K562 (cell line): ENCODE measurements around the gene PRKD2. TPM values are rescaled to one million over a fixed set of nuclear protein-coding genes. Genes with fewer than 3 reads are reported as not detected.
A peak's percentile ranks its signal among the peaks of the same experiment; 100 is the strongest.

Source experiments
- ATAC-seq: fragments of 200-7000 bp; cut with Tn5 transposase; 3 replicates; pipeline ENCODE4 v1.9.1; 2020; ENCODE audit warnings: moderate library complexity
- BruUV-seq: library from RNA; stranded (reverse); fragments of 400-500 nt; replicated peaks from 2 replicates; lab custom pipeline; 2021; lab: Mats Ljungman, UMichigan
- CTCF ChIA-PET: fragments of 300-600 bp; formaldehyde crosslinking; extraction: SDS; loops from one replicate; lab custom pipeline; 2021; ENCODE audit warnings: low intra/inter-chr PET ratio; lab: Yijun Ruan, JAX
- POLR2A ChIA-PET: fragments of 300-600, 350-650 bp; sonication (Branson Sonifier 250); formaldehyde crosslinking; extraction: SDS; loops from one replicate; lab custom pipeline; 2021; ENCODE audit warnings: antibody characterized with exemption, inconsistent platforms; lab: Yijun Ruan, JAX
- DNase-seq, 4 experiments: peaks; one replicate each; pipeline versions ENCODE4 v3.0.0 to v3.0.0-alpha.2; 2011 to 2018; ENCODE audit warnings: low spot score in 3 of 4, mixed read lengths in 3 of 4; ENCODE audit errors: extremely low read depth in 1 of 4
- FAIRE-seq: peaks from 2 replicates; lab custom pipeline; 2011; peaks lifted over from hg19 to GRCh38; lab: Jason Lieb, UNC
- H2AFZ ChIP-seq: 2 replicates; pipeline ENCODE4 v1.6.0; 2011; ENCODE audit warnings: low read depth, low read length, control low read depth, inconsistent platforms
- H3K27ac ChIP-seq: fragments of 200-600 bp; 3 replicates; pipeline ENCODE4 v1.8.0; 2011; ENCODE audit warnings: low read depth, mild to moderate bottlenecking, control low read depth, inconsistent platforms, low read length, moderate library complexity, mixed read lengths; ENCODE audit errors: extremely low read depth
- H3K27me3 ChIP-seq, 2 experiments: fragments of 300-600 bp in 1 of 2; 2 replicates in 1 of 2; 3 replicates in 1 of 2; pipeline versions ENCODE4 v1.6.0 to v1.8.0; 2011; ENCODE audit warnings: inconsistent platforms in 2 of 2, low read length in 2 of 2, mild to moderate bottlenecking in 1 of 2, mixed read lengths in 1 of 2, moderate library complexity in 1 of 2; ENCODE audit not compliant: control insufficient read depth in 2 of 2, insufficient read depth in 2 of 2
- H3K36me3 ChIP-seq: fragments of 300-600 bp; 3 replicates; pipeline ENCODE4 v1.8.0; 2011; ENCODE audit warnings: mild to moderate bottlenecking, low read length, inconsistent platforms; ENCODE audit not compliant: control insufficient read depth, insufficient read depth
- H3K4me1 ChIP-seq, 2 experiments: fragments of 200-600 bp in 1 of 2; replicated peaks in 1 of 2; 2 replicates in 1 of 2; 3 replicates in 1 of 2; pipeline versions ENCODE4 v1.5.1 to v1.8.0; 2011; ENCODE audit warnings: inconsistent platforms in 2 of 2, low read length in 2 of 2, mild to moderate bottlenecking in 1 of 2, mixed read lengths in 1 of 2, moderate library complexity in 1 of 2; ENCODE audit not compliant: control insufficient read depth in 2 of 2, insufficient read depth in 2 of 2
- H3K4me2 ChIP-seq: 2 replicates; pipeline ENCODE4 v1.6.1; 2011; ENCODE audit warnings: low read length, control low read depth, inconsistent platforms, mixed read lengths; ENCODE audit not compliant: insufficient read depth
- H3K4me3 ChIP-seq: fragments of 200-600 bp; sonication (generic), shearing (Covaris generic); 2 replicates; pipeline ENCODE4 v1.5.1; 2016; ENCODE audit warnings: control low read depth, inconsistent platforms
- H3K79me2 ChIP-seq: fragments of 200-600 bp; 3 replicates; pipeline ENCODE4 v1.8.0; 2011; ENCODE audit warnings: low read length, inconsistent platforms; ENCODE audit not compliant: control insufficient read depth, insufficient read depth
- H3K9ac ChIP-seq, 2 experiments: 2 replicates each; pipeline versions ENCODE4 v1.6.0 to v1.6.1; 2011; ENCODE audit warnings: low read depth in 2 of 2, low read length in 2 of 2, control low read depth in 1 of 2, inconsistent platforms in 1 of 2, mild to moderate bottlenecking in 1 of 2, mixed read lengths in 1 of 2; ENCODE audit not compliant: insufficient read depth in 1 of 2
- H3K9me1 ChIP-seq: one replicate; pipeline ENCODE4 v1.6.0; 2011; ENCODE audit warnings: inconsistent platforms, mild to moderate bottlenecking, low read length, moderate library complexity; ENCODE audit not compliant: control insufficient read depth, insufficient read depth
- H3K9me3 ChIP-seq: replicated peaks from 2 replicates; pipeline ENCODE4 v1.5.1; 2011; ENCODE audit warnings: low read depth, low read length, inconsistent platforms; ENCODE audit not compliant: control insufficient read depth, insufficient read depth
- H4K20me1 ChIP-seq: replicated peaks from 2 replicates; pipeline ENCODE4 v1.6.1; 2011; ENCODE audit warnings: low read length, inconsistent platforms, mixed read lengths; ENCODE audit not compliant: control insufficient read depth, insufficient read depth
- FOXA3 ChIP-seq, 2 experiments: fragments of 450-650 bp in 1 of 2; sonication (generic) in 1 of 2; formaldehyde crosslinking; IDR thresholded peaks in 1 of 2; conservative IDR thresholded peaks in 1 of 2; 2 replicates each; pipeline versions ENCODE4 v1.4.0 to v1.8.0; 2020 to 2022; ENCODE audit warnings: mild to moderate bottlenecking in 2 of 2, missing genetic modification reagents in 1 of 2
- HDAC2 ChIP-seq: fragments of 450-650 bp; IDR thresholded peaks from 2 replicates; pipeline ENCODE4 v1.6.1; 2016; ENCODE audit warnings: mild to moderate bottlenecking
- NCOA6 ChIP-seq: fragments of 450-650 bp; IDR thresholded peaks from 2 replicates; pipeline ENCODE4 v1.6.1; 2017; ENCODE audit warnings: mild to moderate bottlenecking
- NFRKB ChIP-seq: fragments of 450-650 bp; IDR thresholded peaks from 2 replicates; pipeline ENCODE4 v1.6.1; 2016; ENCODE audit warnings: low read depth
- POLR2G ChIP-seq: fragments of 200-400 bp; formaldehyde crosslinking; IDR thresholded peaks from 2 replicates; pipeline ENCODE4 v1.6.1; 2017; ENCODE audit warnings: low read depth, mild to moderate bottlenecking, antibody characterized with exemption, low read length, moderate library complexity
- POLR2H ChIP-seq: IDR thresholded peaks from 2 replicates; pipeline ENCODE4 v1.6.1; 2016; ENCODE audit warnings: missing genetic modification characterization, low read depth, mild to moderate bottlenecking, control low read depth, missing compliant biosample characterization, moderate library complexity
- POU5F1 ChIP-seq: fragments of 150-350 bp; IDR thresholded peaks from 2 replicates; pipeline ENCODE4 v1.6.1; 2014; ENCODE audit warnings: borderline replicate concordance, low read length, low read depth, mild to moderate bottlenecking; ENCODE audit not compliant: partially characterized antibody
- RBM22 ChIP-seq: fragments of 200-400 bp; formaldehyde crosslinking; IDR thresholded peaks from 2 replicates; pipeline ENCODE4 v1.6.1; 2018; ENCODE audit warnings: low read length, low read depth; ENCODE audit not compliant: poor library complexity, severe bottlenecking
- STAT5A ChIP-seq: IDR thresholded peaks from 2 replicates; pipeline ENCODE4 v1.6.1; 2012; ENCODE audit warnings: low read length, inconsistent platforms, borderline replicate concordance
- ZNF75A ChIP-seq: fragments of 450-650 bp; formaldehyde crosslinking; IDR thresholded peaks from 2 replicates; pipeline ENCODE4 v1.4.0; 2020; ENCODE audit warnings: mild to moderate bottlenecking
- WGBS: fragments of 100-300 bp; shearing (Covaris generic); methylation state at CpG from one replicate; pipeline ENCODE4 v1.1.6; 2016; ENCODE audit warnings: low coverage, mixed read lengths; ENCODE audit not compliant: insufficient coverage; ENCODE audit errors: missing lambda C conversion rate; 5-methylcytosine and 5-hydroxymethylcytosine counted together
- in situ Hi-C: fragments of 300-500 bp; cut with MboI; formaldehyde crosslinking; loops from 4 replicates; pipeline ENCODE4 v1.15.0; 2018; ENCODE audit warnings: inconsistent platforms, mixed read lengths
- intact Hi-C: fragments of 100-400 bp; cut with micrococcal nuclease; formaldehyde crosslinking; loops from 2 replicates; pipeline ENCODE4 v1.14.2; 2022
- polyA plus RNA-seq, 8 experiments: library from polyadenylated mRNA; depleted of rRNA in 4 of 8; stranded (reverse) in 5 of 8; unstranded in 3 of 8; fragments of >200 nt; fragmentation: Nextera tagmentation in 2 of 8; fragmentation: Illumina TruSeq in 1 of 8; extraction: Ambion mirVana in 2 of 8; extraction: Trizol in 1 of 8; gene quantifications; 2 replicates each; pipeline versions ENCODE4 v1.2.1 to v1.2.3, GENCODE V29; 2011 to 2014; ENCODE audit warnings: inconsistent platforms in 1 of 8, missing spikeins in 1 of 8
- total RNA-seq, 7 experiments: library from RNA; depleted of rRNA in 6 of 7; stranded (reverse); fragments of >200 nt in 6 of 7; fragmentation: Illumina TruSeq in 2 of 7; extraction: Trizol in 2 of 7; gene quantifications; 2 replicates each; pipeline versions ENCODE4 v1.2.1 to v1.2.3, GENCODE V29; 2011 to 2021; ENCODE audit warnings: low replicate concordance in 1 of 7

The PRKD2 gene
- total and polyA plus RNA-seq, 9 of the 15 experiments (the other 6 are each of a cell fraction or from before 2014, with no cell fraction given) = 1.8 to 60.0 (median 15.0) TPM

DNA sequence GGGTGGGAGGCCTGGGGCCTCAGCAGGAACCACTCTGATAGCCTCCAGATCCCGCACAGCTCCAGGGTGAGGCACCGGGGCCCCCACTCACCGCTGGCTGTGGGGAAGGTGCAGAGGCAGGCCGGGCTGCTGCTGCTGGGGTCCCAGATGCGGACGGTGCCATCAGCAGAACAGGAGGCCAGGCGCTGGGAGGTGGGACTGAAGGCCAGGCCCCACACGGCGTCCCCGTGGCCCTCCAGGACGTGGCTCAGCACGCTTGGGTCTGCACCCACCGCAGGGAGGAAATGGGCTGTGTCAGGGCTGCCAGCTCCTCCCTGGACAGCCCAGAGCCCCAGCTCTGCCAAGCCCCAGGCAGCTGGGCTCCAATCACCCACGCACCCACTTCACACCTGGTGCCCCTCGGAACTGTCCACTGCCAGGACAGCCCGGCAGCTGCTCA lies 6.1 kb upstream of the PRKD2 start:
- Histone ChIP-seq H2AFZ (no peak overlapping the region), H3K4me2 (no peak overlapping the region)
- POLR2A ChIA-PET = interaction anchor here (0.6 to 1.2 kb wide), 3 partner anchors 9 to 19 kb away, joined by 3 to 5 read pairs (median 3); no protein-coding TSS in a partner anchor

DNA sequence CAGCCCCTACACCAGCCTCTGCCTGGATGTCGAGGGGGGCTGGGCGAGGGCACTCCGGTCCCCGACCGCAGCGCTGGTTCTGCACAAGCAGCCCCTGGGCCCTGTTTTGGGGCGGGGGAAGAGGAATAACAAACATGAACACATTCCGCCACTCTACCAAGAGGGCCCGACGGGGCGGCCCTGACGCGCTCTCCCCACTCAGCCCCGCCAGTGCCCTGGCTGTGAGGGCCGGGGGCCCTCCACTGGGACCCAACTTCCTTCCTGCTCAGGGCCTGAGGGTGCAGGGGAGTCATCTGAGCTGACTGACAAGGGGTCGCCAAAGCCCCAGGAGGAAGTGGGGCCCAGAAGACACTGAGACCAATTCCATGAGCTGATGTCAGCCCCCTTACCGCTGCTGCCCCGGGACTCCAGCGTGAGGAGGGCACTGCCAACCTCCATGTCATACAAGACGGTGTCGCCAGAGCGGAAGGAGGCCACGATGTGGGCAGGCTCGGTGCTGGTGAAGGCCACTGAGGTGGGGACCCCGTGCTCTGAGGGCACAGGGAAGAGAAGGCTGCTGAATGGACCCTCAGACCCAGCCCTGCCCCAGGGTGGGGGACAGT lies 5.6 kb upstream of the PRKD2 start:
- intact Hi-C loops (no loop called here), in situ Hi-C loops (no loop called here)
- Histone ChIP-seq H3K79me2 (no peaks in the 10 kb centered on the region), H3K9me3 (no peaks in the 10 kb centered on the region), H3K27me3 (no peaks in the 10 kb centered on the region), H4K20me1 (peaks cover 7% of the 10 kb centered on the region; the same call in 1 of the 2 replicates), H3K4me3 (no peak overlapping the region), H3K9ac (no peak overlapping the region; a peak in 1 of 4 replicates), H3K9me1 (no peaks in the 10 kb centered on the region), H3K36me3 (peaks cover 91% of the 10 kb centered on the region; the same call in 2 of the 3 replicates), H3K4me2 (no peak overlapping the region), H3K4me1 (peaks cover 9 to 57% of the 10 kb centered on the region in 2 experiments; a peak in 4 of 5 replicates), H3K27ac (no peak overlapping the region), H2AFZ (no peak overlapping the region)
- ChIA-PET CTCF (interaction anchor here (0.6 kb wide), 1 partner anchor 86 kb away, joined by 6 read pairs; no protein-coding TSS in a partner anchor), POLR2A (interaction anchor here (0.6 kb wide), 1 partner anchor 20 kb away, joined by 3 read pairs; no protein-coding TSS in a partner anchor)
- TF ChIP-seq POU5F1 (no peak), POLR2G (peak; percentile 58; the same call in 1 of the 2 replicates), STAT5A (no peak), RBM22 (peak; percentile 36), NFRKB (no peak)
- DNase-seq (no peak), ATAC-seq (no peak), FAIRE-seq (no peak)
- no TSS peak for BruUV-seq
- WGBS = 89% methylated on average over 22 of the region's 25 CpGs

More for the DNA sequence above, 6.1 kb upstream of the PRKD2 start:
- in situ Hi-C loops = no loop called here
- TF ChIP-seq NCOA6 (no peak), FOXA3 (CRISPR knock-in tag; conservative IDR thresholded peaks at IDR 0.05 in 1 of 2, IDR thresholded peaks at IDR 0.05 in 1 of 2) (no peak), ZNF75A (no peak), POLR2G (peak; percentile 63), RBM22 (peak; percentile 28), POLR2H (tag) (no peak), HDAC2 (no peak)
- TF ChIP-seq, all 486 proteins: peak for 2
- Histone ChIP-seq H3K9me1 (no peaks in the 10 kb centered on the region), H3K4me3 (no peak overlapping the region), H4K20me1 (peaks cover 7% of the 10 kb centered on the region; the same call in 1 of the 2 replicates), H3K27me3 (no peaks in the 10 kb centered on the region), H3K9me3 (no peaks in the 10 kb centered on the region), H3K9ac (peak overlapping the region in 1 of 2 experiments; percentile 37; a peak in 1 of 4 replicates), H3K36me3 (peaks cover 97% of the 10 kb centered on the region; the same call in 2 of the 3 replicates), H3K27ac (no peak overlapping the region), H3K79me2 (peaks cover 2% of the 10 kb centered on the region; the same call in 2 of the 3 replicates), H3K4me1 (peaks cover 5 to 57% of the 10 kb centered on the region in 2 experiments; a peak in 4 of 5 replicates)
- 97% methylated on average over 16 of the region's 16 CpGs for WGBS
- ATAC-seq (no peak), DNase-seq (no peak), FAIRE-seq (no peak)
- CTCF ChIA-PET = no interaction called here
- intact Hi-C loops = no loop called here
- no TSS peak for BruUV-seq
